ENCODE measurements around the gene CCNYL1.
"Not testable (repeated sequence)": the region's sequence is repeated elsewhere in the genome, so short reads cannot be mapped to it uniquely, and the experiment has no call there.

CCNYL1 gene

GRCh38 chr2:207696911-207697310 lies 14.5 kb upstream of the CCNYL1 start:
- in situ Hi-C loops (cut with MboI; ENCODE audit: low sequenced_read_pairs), result not testable (repeated sequence)

- in situ Hi-C loops (cut with MboI; ENCODE audit: low sequenced_read_pairs), result no loop called here
Observed at GRCh38 chr2:207697411-207697810, 14.0 kb upstream of the CCNYL1 start.

DNA sequence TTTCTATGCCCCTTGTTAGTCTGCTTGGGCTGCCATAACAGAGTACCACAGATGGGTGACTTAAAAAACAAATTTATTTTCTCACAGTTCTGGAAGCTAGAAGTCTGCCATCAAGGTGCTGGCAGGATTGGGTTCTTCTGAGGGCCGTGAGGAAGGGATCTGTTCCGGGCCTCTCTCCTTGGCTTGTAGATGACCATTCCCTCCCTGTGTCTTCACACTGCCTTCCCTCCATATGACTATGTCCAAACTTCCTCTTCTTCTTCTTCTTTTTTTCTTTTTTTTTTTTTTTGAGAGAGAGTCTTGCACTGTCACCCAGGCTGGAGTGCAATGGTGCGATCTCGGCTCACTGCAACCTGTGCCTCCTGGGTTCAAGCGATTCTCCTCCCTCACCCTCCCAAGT lies 13.1 kb upstream of the CCNYL1 start:
- in situ Hi-C loops (cut with MboI; ENCODE audit: low sequenced_read_pairs), result no loop called here

- in situ Hi-C loops (cut with MboI; ENCODE audit: low sequenced_read_pairs), result no loop called here
Observed at GRCh38 chr2:207704078-207704477, 7.4 kb upstream of the CCNYL1 start.

DNA sequence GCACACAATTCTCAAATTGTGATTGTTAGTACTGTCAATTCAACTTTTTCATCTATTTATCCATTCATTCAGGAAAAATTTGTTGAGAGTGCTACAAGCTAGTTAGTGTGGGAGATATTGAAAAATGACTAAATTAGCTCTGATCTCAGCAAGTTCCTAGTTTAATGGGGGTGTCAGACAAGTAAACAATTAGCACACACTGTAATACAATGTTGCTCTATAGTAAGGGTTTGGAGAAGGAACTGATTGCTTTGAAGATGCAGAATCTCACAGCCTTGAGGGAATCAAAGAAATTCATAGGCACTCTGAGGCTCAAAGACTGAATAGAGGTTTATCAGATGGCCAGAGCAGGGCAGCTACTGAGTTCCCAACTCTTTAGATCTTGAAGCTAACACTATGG lies 6.8 kb upstream of the CCNYL1 start:
- in situ Hi-C loops (cut with MboI; ENCODE audit: low sequenced_read_pairs), result no loop called here

DNA sequence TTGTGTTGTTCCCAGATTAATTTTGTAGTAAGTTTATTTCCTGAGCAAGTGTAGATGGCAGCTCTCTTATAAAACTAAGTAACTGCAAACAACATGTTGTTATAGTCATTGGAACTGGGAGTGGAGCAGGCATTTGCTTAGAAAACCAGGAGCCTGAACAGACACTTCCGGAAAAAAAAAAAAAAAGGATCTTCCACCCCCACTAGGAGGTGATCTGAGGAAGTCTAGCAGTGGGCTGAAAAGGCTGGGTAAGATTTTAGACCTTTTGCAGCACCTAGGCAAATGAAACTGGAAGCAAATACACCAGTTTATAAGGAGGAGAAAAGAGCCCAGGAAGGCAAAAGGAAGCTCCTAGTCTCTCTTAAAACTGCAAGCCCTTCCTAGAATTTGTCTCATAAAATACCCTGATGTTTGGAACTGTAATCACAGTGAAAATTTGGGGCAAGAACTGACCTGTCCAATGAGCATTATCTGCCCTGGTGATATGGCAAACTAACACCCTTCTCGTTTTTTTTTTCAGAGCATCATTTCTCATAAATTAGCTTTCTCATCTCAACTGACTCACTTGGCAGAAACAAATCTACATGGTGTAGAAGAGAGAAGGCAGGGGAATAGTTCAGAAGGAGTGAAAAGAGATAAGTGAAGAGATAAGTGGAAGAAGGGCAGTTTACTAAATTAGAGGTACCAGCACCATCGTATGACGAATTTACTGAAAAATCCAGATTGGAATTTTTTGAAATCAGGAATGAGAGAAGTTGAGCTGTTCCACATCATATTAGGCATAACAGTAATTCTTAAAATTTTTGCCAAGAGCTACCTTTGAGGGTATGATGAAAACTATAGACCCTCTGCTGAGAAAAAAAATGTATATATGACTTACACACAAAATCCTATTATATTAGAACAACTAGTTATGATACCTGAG lies 4.2 kb upstream of the CCNYL1 start:
- in situ Hi-C loops (cut with MboI; ENCODE audit: low sequenced_read_pairs), result no loop called here

GRCh38 chr2:207711750-207712530 lies 500 bp downstream of the CCNYL1 start:
- in situ Hi-C loops (cut with MboI; ENCODE audit: low sequenced_read_pairs), result no loop called here

GRCh38 chr2:207716056-207716455 lies 4.6 kb downstream of the CCNYL1 start:
- in situ Hi-C loops (cut with MboI; ENCODE audit: low sequenced_read_pairs), result no loop called here

- in situ Hi-C loops (cut with MboI; ENCODE audit: low sequenced_read_pairs), result no loop called here
Observed at GRCh38 chr2:207718521-207718920, 7.1 kb downstream of the CCNYL1 start.

GRCh38 chr2:207719008-207719407 lies 7.6 kb downstream of the CCNYL1 start:
- in situ Hi-C loops (cut with MboI; ENCODE audit: low sequenced_read_pairs), result no loop called here

DNA sequence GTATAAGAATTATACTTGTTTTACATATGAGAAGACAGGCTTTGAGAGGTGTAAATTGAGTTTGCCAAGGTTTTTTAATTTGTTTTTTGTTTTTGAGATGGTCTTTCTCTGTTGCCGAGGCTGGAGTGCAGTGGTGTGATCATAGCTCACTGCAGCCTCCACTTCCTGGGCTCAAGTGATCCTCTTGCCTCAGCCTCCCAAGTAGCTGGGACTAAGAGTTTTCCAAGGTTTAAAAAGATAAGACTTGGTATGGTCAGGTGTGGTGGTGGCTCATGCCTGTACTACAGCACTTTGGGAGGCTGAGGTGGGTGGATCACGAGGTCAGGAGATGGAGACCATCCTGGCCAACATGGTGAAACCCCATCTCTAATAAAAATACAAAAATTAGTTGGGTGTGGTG lies 8.2 kb downstream of the CCNYL1 start:
- in situ Hi-C loops (cut with MboI; ENCODE audit: low sequenced_read_pairs), result not testable (repeated sequence)

- in situ Hi-C loops (cut with MboI; ENCODE audit: low sequenced_read_pairs), result no loop called here
Observed at GRCh38 chr2:207720517-207721187, 9.2 kb downstream of the CCNYL1 start.

DNA sequence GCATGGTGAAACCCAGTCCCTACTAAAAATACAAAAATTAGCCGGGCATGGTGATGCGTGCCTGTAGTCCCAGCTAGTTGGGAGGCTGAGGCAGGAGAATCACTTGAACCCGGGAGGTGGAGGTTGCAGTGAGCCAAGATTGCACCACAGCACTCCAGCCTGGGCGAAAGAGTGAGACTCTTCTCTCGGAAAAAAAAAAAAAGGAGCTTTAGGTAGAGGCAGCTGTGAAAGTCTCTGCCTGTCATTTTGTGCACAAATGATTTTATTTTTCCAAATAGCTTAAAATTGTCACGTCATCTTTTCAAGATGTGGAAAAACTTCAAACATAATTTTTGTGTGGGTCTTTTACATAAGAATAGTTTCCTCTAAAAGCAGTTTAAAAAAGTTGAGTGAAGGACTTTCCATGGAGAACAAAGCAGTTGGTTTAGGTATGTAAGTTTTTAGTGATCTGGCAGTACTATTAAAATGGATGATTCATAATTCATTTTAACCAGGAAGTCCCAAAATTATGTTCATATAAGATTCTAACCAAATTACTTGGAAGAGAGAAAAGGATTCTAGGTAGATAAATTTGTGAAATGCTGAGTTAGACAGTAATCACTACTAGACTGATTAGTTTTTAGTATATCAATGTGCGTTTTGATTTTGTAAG lies 11.5 kb downstream of the CCNYL1 start:
- in situ Hi-C loops (cut with MboI; ENCODE audit: low sequenced_read_pairs), result no loop called here

GRCh38 chr2:207723425-207723787 lies 12.0 kb downstream of the CCNYL1 start:
- in situ Hi-C loops (cut with MboI; ENCODE audit: low sequenced_read_pairs), result not testable (repeated sequence)

- in situ Hi-C loops (cut with MboI; ENCODE audit: low sequenced_read_pairs), result no loop called here
Observed at GRCh38 chr2:207724113-207724512, 12.7 kb downstream of the CCNYL1 start.

- in situ Hi-C loops (cut with MboI; ENCODE audit: low sequenced_read_pairs), result no loop called here
Observed at GRCh38 chr2:207725873-207726578, 14.6 kb downstream of the CCNYL1 start.

- in situ Hi-C loops (cut with MboI; ENCODE audit: low sequenced_read_pairs), result no loop called here
Observed at GRCh38 chr2:207727261-207727660, 15.8 kb downstream of the CCNYL1 start.

- in situ Hi-C loops (cut with MboI; ENCODE audit: low sequenced_read_pairs), result no loop called here
Observed at GRCh38 chr2:207729465-207729998, 18.1 kb downstream of the CCNYL1 start.

DNA sequence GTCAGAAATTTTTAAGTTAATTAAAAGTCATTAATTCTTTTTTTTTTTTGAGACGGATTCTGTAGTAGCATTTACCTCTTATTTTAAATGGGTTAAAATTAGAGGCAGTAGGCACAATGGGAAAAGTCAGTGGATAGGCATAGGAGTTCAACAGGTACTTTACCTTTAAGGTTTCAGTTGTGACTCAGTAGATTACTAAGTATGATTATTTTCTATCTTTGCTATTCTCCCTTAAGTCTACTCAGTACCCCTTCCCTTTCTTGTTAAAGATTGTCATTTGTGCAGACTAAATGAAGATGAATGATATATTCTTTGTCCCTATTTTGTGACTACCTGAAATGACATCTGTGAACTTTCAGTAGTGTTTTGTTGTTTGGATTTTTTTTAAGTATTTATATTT lies 19.7 kb downstream of the CCNYL1 start:
- in situ Hi-C loops (cut with MboI; ENCODE audit: low sequenced_read_pairs), result no loop called here

GRCh38 chr2:207733597-207734240 lies 22.3 kb downstream of the CCNYL1 start:
- in situ Hi-C loops (cut with MboI; ENCODE audit: low sequenced_read_pairs), result no loop called here

Data from HL-60/S4 (cell line).